Measurements from ENCODE around the gene GADD45GIP1. TPM values are rescaled to one million over a fixed set of nuclear protein-coding genes. Genes with fewer than 3 reads are reported as not detected.
"Not testable (repeated sequence)": the region's sequence is repeated elsewhere in the genome, so short reads cannot be mapped to it uniquely, and the experiment has no call there.

Gene GADD45GIP1
- total and polyA plus RNA-seq, 12 donors: 16.5 to 213 (median 49.5) TPM

DNA sequence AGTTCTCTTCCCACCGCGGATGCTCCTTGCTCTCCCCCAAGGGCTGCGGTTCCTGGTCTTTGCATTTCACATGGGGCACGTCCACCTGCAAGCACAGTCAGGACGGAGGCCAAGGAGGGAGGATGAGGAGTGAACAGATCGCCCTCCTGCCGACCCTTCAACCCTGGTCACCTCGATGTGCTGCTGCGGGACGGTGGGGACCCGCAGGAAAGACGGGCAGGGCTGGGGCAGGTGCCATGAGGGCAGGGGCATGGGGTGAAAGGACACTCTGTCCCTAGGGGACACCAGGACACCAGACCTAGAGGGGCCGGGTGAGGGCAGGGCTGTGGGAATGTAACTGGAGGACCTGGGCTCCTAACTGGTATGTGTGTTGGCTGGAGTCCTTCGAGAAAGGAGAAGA is 38.8 kb downstream of the GADD45GIP1 start:
- no peak overlapping the region for H3K4me3 ChIP-seq
- peaks cover 0 to 11% of the 10 kb centered on the region in 2 donors for H3K36me3 ChIP-seq (replicated peaks in 1 of 2)
- TF ChIP-seq, protein P1, sequence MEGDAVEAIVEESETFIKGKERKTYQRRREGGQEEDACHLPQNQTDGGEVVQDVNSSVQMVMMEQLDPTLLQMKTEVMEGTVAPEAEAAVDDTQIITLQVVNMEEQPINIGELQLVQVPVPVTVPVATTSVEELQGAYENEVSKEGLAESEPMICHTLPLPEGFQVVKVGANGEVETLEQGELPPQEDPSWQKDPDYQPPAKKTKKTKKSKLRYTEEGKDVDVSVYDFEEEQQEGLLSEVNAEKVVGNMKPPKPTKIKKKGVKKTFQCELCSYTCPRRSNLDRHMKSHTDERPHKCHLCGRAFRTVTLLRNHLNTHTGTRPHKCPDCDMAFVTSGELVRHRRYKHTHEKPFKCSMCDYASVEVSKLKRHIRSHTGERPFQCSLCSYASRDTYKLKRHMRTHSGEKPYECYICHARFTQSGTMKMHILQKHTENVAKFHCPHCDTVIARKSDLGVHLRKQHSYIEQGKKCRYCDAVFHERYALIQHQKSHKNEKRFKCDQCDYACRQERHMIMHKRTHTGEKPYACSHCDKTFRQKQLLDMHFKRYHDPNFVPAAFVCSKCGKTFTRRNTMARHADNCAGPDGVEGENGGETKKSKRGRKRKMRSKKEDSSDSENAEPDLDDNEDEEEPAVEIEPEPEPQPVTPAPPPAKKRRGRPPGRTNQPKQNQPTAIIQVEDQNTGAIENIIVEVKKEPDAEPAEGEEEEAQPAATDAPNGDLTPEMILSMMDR (IDR thresholded peaks at IDR 0.05): no peak
- TF ChIP-seq POLR2A (IDR thresholded peaks at IDR 0.05): no peak
- intact Hi-C loops (cut with DNase I): no loop called here
- H3K27ac ChIP-seq: no peak overlapping the region
- no peaks in the 10 kb centered on the region for H3K9me3 ChIP-seq (replicated peaks in 1 of 3)
- 89 to 92% (median 90%) methylated on average over 14 of the region's 14 CpGs for WGBS, 4 donors
- no peak for DNase-seq
- H3K4me1 ChIP-seq (replicated peaks in 1 of 2): peaks cover 4 to 6% of the 10 kb centered on the region in 2 donors
- H3K27me3 ChIP-seq: no peaks in the 10 kb centered on the region

DNA sequence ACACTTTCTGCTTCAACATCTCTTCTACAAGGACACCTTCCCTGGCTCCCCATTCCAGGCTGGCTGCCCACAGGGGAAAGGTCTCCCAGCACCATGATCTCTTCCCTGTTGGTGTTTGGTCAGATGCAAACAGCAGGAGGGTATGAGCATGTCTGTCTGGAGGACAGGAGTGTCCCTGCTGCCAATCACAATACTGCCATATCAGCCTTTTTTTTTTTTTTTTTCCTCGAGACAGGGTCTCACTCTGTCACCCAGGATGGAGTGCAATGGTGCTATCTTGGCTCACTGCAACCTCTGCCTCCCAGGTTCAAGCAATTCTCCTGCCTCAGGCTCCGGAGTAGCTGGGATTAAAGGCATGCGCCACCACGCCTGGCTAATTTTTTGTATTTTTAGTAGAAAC is 41.2 kb downstream of the GADD45GIP1 start:
- WGBS, 4 donors: 72 to 90% (median 84%) methylated on average over 4 of the region's 4 CpGs
- H3K27ac ChIP-seq; intact Hi-C loops (cut with DNase I); H3K36me3 ChIP-seq (replicated peaks in 1 of 2); H3K4me3 ChIP-seq; DNase-seq; H3K27me3 ChIP-seq; H3K9me3 ChIP-seq (replicated peaks in 1 of 3): not testable (repeated sequence)
- peaks cover 4 to 18% of the 10 kb centered on the region in 2 donors for H3K4me1 ChIP-seq (replicated peaks in 1 of 2)

DNA sequence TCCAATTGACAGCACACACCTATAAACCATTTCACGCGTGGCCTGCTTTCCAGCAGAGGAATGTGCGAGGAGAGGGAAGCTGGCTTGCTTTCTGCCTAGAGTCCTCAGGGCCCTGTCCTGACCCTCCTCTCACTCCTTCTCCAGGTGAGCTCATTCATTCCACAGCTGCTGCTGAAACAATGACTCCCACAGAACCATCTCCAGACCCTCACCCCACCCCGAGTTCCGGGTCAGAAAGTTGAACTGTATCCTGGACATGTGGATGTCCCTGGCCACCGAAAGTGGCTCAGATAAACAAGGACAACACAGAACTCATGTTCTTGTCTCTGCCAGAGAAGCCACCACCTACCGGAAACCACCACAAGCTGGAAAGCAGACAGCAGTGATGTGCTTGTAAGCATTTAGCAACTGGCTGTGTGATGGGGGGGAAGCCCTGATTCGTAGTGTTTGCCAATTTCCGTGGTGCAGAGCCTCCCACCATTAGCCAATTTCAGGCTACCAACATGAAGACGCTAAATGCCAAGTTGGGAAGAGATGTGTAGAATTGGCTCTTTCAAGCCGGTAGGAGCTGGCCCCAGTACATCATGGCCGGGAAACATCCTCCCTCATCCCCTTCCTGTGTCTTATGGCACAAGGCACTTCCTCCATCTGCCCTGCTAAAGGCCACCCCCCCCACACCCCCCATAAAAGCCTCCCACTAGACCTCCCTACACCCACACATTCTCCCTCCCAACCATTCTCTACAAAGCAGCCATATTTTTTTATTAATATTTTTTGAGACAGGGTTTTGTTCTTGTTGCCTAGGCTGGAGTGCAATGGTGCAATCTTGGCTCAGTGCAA is 43.0 kb downstream of the GADD45GIP1 start:
- H3K27ac ChIP-seq: peak overlapping the region in 2 of 5 donors; percentile 61 to 76
- H3K36me3 ChIP-seq (replicated peaks in 1 of 2): no peaks in the 10 kb centered on the region
- peak in 2 of 7 donors; percentile 36 to 41 for DNase-seq
- peaks cover 0 to 15% of the 10 kb centered on the region in 2 donors for H3K4me1 ChIP-seq (replicated peaks in 1 of 2)
- no peak overlapping the region for H3K4me3 ChIP-seq
- TF ChIP-seq, protein P1 (IDR thresholded peaks at IDR 0.05): no peak
- no peak for TF ChIP-seq POLR2A (IDR thresholded peaks at IDR 0.05)
- 53 to 72% (median 61%) methylated on average over 12 of the region's 12 CpGs for WGBS, 4 donors
- H3K27me3 ChIP-seq: no peaks in the 10 kb centered on the region
- intact Hi-C loops (cut with DNase I): no loop called here
- H3K9me3 ChIP-seq (replicated peaks in 1 of 3): no peaks in the 10 kb centered on the region

DNA sequence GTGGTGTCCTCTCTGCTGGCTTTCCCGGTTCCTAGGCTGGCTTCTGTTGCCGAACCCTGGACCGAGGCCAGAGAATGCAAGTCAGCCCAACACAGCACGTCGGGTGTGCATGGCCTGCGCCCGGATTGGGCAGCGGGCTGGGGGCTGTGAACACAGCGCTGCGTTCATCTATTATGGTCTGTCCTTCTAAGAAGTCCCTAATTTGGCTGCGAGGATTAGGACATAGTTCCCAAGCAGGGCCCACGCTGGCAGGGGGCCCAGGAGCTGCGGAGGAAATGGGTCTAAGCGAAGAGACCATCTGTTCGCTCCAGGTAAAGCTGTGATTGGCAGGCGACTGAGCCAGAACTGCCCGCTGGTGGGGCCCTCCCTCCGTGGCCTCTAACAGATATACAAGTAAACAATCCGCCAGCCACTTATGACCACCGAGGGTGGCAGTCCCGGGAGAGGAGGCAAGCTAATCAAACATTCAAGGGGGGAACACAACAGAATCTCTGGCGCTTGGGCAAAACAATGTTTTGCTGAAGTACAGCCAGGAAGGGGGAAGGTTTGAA is 43.9 kb downstream of the GADD45GIP1 start:
- TF ChIP-seq, protein P1 (IDR thresholded peaks at IDR 0.05): no peak
- TF ChIP-seq POLR2A (IDR thresholded peaks at IDR 0.05): no peak
- Histone ChIP-seq H3K4me1 (replicated peaks in 1 of 2) (peaks cover 0 to 15% of the 10 kb centered on the region in 2 donors), H3K27me3 (no peaks in the 10 kb centered on the region), H3K9me3 (replicated peaks in 1 of 3) (no peaks in the 10 kb centered on the region), H3K4me3 (no peak overlapping the region), H3K27ac (peak overlapping the region in 3 of 5 donors; percentile 36 to 76 (median 61)), H3K36me3 (replicated peaks in 1 of 2) (no peaks in the 10 kb centered on the region)
- intact Hi-C loops (cut with DNase I): no loop called here
- DNase-seq: peak in 6 of 7 donors; percentile 57 to 85 (median 64)
- 19 to 34% (median 27%) methylated on average over 13 to 22 of the region's 22 CpGs for WGBS, 4 donors
